ENCODE measurements around the gene TRPC4AP. TPM values are rescaled to one million over a fixed set of nuclear protein-coding genes. Genes with fewer than 3 reads are reported as not detected.

Gene TRPC4AP
- total RNA-seq, 2 experiments from 2014 or later = 31.9 to 38.8 TPM

DNA sequence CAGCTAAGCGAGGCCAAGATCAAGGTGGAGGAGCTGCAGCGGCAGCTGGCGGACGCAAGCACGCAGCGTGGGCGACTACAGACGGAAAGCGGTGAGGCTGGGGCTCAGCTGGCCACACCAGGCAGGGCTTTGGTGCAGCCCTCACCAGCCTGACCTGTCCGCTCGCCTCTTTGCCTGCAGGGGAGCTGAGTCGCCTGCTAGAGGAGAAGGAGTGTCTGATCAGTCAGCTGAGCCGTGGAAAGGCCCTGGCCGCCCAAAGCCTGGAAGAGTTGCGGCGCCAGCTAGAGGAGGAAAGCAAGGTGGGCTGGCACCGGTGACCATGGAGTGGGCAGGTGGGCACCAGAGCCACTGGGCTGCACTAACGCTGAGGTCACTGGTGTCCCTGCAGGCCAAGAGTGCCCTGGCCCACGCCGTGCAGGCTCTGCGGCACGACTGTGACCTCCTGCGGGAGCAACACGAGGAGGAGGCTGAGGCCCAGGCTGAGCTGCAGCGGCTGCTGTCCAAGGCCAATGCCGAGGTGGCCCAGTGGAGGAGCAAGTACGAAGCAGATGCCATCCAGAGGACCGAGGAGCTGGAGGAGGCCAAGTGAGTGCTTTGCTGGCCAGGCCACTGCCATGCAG is 94.2 kb downstream of the TRPC4AP start:
- H3K4me3 ChIP-seq (ENCODE audit: low read depth, low read length, poor library complexity, severe bottlenecking) = no peak overlapping the region
- no peak overlapping the region for H3K27ac ChIP-seq (ENCODE audit: low read depth, low read length, poor library complexity, severe bottlenecking)
- no peaks in the 10 kb centered on the region for H3K9me3 ChIP-seq (ENCODE audit: low read length)
- DNase-seq (ENCODE audit: low spot score) = no peak
- no peaks in the 10 kb centered on the region for H3K79me2 ChIP-seq (ENCODE audit: insufficient read depth, low read depth, low read length)
- TF ChIP-seq, protein P1, sequence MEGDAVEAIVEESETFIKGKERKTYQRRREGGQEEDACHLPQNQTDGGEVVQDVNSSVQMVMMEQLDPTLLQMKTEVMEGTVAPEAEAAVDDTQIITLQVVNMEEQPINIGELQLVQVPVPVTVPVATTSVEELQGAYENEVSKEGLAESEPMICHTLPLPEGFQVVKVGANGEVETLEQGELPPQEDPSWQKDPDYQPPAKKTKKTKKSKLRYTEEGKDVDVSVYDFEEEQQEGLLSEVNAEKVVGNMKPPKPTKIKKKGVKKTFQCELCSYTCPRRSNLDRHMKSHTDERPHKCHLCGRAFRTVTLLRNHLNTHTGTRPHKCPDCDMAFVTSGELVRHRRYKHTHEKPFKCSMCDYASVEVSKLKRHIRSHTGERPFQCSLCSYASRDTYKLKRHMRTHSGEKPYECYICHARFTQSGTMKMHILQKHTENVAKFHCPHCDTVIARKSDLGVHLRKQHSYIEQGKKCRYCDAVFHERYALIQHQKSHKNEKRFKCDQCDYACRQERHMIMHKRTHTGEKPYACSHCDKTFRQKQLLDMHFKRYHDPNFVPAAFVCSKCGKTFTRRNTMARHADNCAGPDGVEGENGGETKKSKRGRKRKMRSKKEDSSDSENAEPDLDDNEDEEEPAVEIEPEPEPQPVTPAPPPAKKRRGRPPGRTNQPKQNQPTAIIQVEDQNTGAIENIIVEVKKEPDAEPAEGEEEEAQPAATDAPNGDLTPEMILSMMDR (conservative IDR thresholded peaks at IDR 0.05; ENCODE audit: low read length) = no peak
- TF ChIP-seq EZH2phosphoT487 (IDR thresholded peaks at IDR 0.05; ENCODE audit: borderline replicate concordance, low read depth, low read length) = no peak
- no peak overlapping the region for H3K4me2 ChIP-seq (ENCODE audit: low read length)
- H3K9me2 ChIP-seq (ENCODE audit: insufficient read depth, low read length) = no peaks in the 10 kb centered on the region
- intact Hi-C loops (cut with micrococcal nuclease; ENCODE audit: unreplicated experiment) = no loop called here
- no TSS peak for BruUV-seq (replicated peaks)
- no peaks in the 10 kb centered on the region for H4K20me1 ChIP-seq (ENCODE audit: insufficient read depth, low read length)
- POLR2A ChIA-PET = interaction anchor here (0.6 kb wide), 1 partner anchor 200 kb away, joined by 3 read pairs; no protein-coding TSS in a partner anchor
- H3K36me3 ChIP-seq (ENCODE audit: insufficient read depth, low read length) = peaks cover 29% of the 10 kb centered on the region
- CTCF ChIA-PET (ENCODE audit: unreplicated experiment) = interaction anchor here (0.5 kb wide), 1 partner anchor 304 kb away, joined by 5 read pairs; no protein-coding TSS in a partner anchor
- peaks cover 13% of the 10 kb centered on the region for H3K4me1 ChIP-seq (ENCODE audit: insufficient read depth, low read length, poor library complexity, severe bottlenecking)
- H2AFZ ChIP-seq (ENCODE audit: low read length) = no peak overlapping the region

DNA sequence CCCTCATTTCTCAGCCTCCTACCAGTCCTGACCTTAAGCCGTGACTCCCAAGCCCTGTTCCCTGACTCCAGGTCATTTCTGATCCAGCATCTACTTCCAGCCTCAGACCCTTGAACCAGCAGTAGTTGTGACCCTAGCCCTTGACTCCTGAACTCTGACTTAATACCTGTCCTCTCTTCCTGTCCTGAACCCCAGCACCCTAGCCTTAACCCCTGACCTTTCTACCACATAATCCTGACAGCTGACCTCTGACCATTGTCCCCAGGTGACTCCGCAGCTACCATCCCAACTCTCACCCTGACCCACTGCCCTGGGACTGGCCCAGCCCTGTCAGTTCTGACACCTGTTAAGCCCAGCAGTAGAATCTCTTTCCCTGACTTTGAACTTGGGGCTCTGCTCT is 94.8 kb downstream of the TRPC4AP start:
- Histone ChIP-seq H4K20me1 (ENCODE audit: insufficient read depth, low read length) (no peaks in the 10 kb centered on the region), H3K27ac (ENCODE audit: low read depth, low read length, poor library complexity, severe bottlenecking) (no peak overlapping the region), H2AFZ (ENCODE audit: low read length) (no peak overlapping the region), H3K4me3 (ENCODE audit: low read depth, low read length, poor library complexity, severe bottlenecking) (no peak overlapping the region), H3K4me2 (ENCODE audit: low read length) (no peak overlapping the region), H3K79me2 (ENCODE audit: insufficient read depth, low read depth, low read length) (no peaks in the 10 kb centered on the region), H3K9me3 (ENCODE audit: low read length) (no peaks in the 10 kb centered on the region), H3K9me2 (ENCODE audit: insufficient read depth, low read length) (no peaks in the 10 kb centered on the region), H3K36me3 (ENCODE audit: insufficient read depth, low read length) (peaks cover 28% of the 10 kb centered on the region), H3K4me1 (ENCODE audit: insufficient read depth, low read length, poor library complexity, severe bottlenecking) (peaks cover 13% of the 10 kb centered on the region)
- CTCF ChIA-PET (ENCODE audit: unreplicated experiment) = no interaction called here
- TF ChIP-seq EZH2phosphoT487 (IDR thresholded peaks at IDR 0.05; ENCODE audit: borderline replicate concordance, low read depth, low read length) = no peak
- TF ChIP-seq, protein P1 (conservative IDR thresholded peaks at IDR 0.05; ENCODE audit: low read length) = no peak
- POLR2A ChIA-PET = interaction anchor here (0.5 to 0.6 kb wide), 2 partner anchors 201 to 276 kb away, joined by 3 to 4 read pairs; no protein-coding TSS in a partner anchor
- no peak for DNase-seq (ENCODE audit: low spot score)
- no TSS peak for BruUV-seq (replicated peaks)
- intact Hi-C loops (cut with micrococcal nuclease; ENCODE audit: unreplicated experiment) = no loop called here

DNA sequence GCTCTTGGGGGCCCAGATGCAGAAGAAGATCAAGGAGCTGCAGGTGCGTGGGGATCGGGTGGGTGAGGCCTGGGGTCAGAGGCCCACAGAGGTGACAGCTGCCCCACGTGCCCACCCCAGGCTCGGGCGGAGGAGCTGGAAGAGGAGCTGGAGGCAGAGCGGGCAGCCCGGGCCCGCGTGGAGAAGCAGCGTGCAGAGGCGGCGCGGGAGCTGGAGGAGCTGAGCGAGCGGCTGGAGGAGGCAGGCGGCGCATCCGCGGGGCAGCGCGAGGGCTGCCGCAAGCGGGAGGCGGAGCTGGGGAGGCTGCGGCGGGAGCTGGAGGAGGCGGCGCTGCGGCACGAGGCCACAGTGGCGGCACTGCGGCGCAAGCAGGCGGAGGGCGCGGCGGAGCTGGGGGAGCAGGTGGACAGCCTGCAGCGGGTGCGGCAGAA is 95.5 kb downstream of the TRPC4AP start:
- Histone ChIP-seq H3K79me2 (ENCODE audit: insufficient read depth, low read depth, low read length) (no peaks in the 10 kb centered on the region), H2AFZ (ENCODE audit: low read length) (no peak overlapping the region), H3K9me2 (ENCODE audit: insufficient read depth, low read length) (no peaks in the 10 kb centered on the region), H3K27ac (ENCODE audit: low read depth, low read length, poor library complexity, severe bottlenecking) (no peak overlapping the region), H3K4me1 (ENCODE audit: insufficient read depth, low read length, poor library complexity, severe bottlenecking) (peaks cover 13% of the 10 kb centered on the region), H3K9me3 (ENCODE audit: low read length) (no peaks in the 10 kb centered on the region), H3K4me2 (ENCODE audit: low read length) (no peak overlapping the region), H3K4me3 (ENCODE audit: low read depth, low read length, poor library complexity, severe bottlenecking) (no peak overlapping the region), H4K20me1 (ENCODE audit: insufficient read depth, low read length) (no peaks in the 10 kb centered on the region), H3K36me3 (ENCODE audit: insufficient read depth, low read length) (peaks cover 26% of the 10 kb centered on the region)
- DNase-seq (ENCODE audit: low spot score) = no peak
- intact Hi-C loops (cut with micrococcal nuclease; ENCODE audit: unreplicated experiment) = no loop called here
- POLR2A ChIA-PET = interaction anchor here (0.5 kb wide), 1 partner anchor 276 kb away, joined by 4 read pairs; no protein-coding TSS in a partner anchor
- TF ChIP-seq EZH2phosphoT487 (IDR thresholded peaks at IDR 0.05; ENCODE audit: borderline replicate concordance, low read depth, low read length) = no peak
- TF ChIP-seq, protein P1 (conservative IDR thresholded peaks at IDR 0.05; ENCODE audit: low read length) = no peak
- CTCF ChIA-PET (ENCODE audit: unreplicated experiment) = interaction anchor here (0.5 kb wide), 1 partner anchor 120 kb away, joined by 3 read pairs; the partner anchor contains the start of gene ACSS2
- no TSS peak for BruUV-seq (replicated peaks)

All from OCI-LY7 (cell line).